A172 (cell line): Measurements from ENCODE around the gene ESRRA. TPM values are rescaled to one million over a fixed set of nuclear protein-coding genes. Genes with fewer than 3 reads are reported as not detected.

ENCODE experiments used
- DNase-seq: peaks from one replicate; pipeline ENCODE4 v3.0.0-alpha.2; 2015; ENCODE audit warnings: low spot score
- total RNA-seq: library from RNA; depleted of rRNA; stranded (reverse); fragments of >200 nt; shearing (Covaris generic); gene quantifications from 2 replicates; pipeline ENCODE4 v1.2.3, GENCODE V29; 2014

ESRRA gene
- total RNA-seq, 1 experiment from 2014 or later = 30.4 TPM

- no peak for DNase-seq
Measured at GRCh38 chr11:64275031-64275800, 30.1 kb upstream of the ESRRA start.

GRCh38 chr11:64275841-64276240 is 29.5 kb upstream of the ESRRA start:
- DNase-seq = no peak

GRCh38 chr11:64276653-64277431 is 28.5 kb upstream of the ESRRA start:
- DNase-seq = peak; percentile 96

DNA sequence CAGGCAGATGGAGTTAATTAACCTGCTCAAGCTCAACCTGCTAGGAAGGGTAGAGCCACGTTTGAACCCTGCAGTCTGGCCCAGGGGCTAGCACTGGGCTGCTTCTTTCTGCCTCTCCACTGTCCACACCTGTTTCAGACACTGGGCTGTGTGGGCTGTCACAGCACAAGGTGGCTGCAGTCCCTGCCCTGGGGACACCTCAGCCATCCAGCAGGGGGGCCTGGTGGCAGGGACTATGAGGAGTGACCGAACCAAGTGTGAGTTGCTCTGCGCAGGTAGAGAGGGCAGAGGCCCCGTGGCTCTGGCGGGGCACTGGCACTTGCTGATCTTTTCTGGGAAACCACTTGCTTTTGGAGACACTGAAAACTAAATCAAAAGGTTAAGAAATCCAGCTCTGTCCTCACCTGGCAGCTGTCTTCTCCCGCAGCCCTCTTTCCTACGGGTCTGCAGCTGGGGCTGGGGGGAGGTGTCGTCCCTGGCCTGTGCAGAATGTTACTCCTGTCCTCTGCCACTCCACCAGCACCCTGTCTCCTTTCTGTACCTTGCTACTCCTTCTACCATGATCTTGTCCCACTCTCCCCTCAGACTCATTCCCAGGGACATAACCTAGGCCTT is 26.6 kb upstream of the ESRRA start:
- DNase-seq = no peak

DNA sequence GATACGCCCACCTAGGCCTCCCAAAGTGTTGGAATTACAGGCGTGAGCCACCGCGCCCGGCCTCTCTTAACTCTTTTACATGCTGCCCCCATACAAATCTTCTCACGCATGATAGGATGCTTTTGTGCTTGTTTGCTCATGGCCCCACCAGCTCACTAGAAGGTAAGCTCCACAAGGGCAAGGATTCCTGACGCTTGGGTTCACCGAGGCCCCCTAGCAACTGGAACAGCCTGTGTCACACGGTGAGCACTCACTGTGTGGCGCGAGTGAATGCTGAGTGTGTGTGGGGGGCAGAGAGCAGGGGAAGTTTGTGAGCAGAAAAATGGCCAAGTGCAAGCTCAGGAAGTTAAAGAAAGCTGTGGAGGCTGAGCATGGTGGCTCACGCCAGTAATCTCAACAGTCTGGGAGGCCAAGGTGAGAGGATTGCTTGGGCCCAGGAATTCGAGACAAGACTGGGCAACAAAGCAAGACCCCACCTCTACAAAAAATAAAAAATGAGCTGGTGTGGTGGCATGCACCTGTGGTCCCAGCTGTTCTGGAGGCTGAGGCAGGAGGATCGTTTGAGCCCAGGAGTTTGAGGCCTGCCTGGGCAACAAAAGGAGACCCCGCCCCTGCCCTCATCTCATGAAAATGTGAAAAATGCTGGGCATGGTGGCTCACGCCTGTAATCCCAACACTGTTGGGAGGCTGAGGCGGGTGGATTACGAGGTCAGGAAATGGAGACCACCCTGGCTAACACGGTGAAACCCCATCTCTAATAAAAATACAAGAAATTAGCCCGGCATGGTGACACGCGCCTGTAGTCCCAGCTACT is 23.2 kb upstream of the ESRRA start:
- no peak for DNase-seq

DNA sequence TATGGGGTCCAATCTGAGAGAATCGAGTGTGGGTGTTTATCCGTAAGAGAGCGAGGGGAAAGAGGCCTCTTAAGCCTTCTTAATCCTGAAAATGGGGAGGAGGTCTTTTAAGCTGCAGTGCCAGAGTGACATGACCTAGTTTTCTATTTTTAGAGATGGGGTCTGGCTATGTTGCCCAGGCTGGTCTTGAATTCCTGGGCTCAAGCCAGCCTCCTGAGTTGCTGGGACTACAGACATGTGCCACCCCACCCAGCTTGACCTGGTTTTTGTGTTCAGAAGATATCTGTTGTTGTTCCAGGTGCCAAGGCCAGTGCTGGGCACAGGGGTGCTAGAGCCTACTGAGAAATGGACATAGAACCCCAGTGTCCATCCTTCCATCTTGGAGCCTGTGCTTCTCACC is 22.2 kb upstream of the ESRRA start:
- DNase-seq = no peak

DNA sequence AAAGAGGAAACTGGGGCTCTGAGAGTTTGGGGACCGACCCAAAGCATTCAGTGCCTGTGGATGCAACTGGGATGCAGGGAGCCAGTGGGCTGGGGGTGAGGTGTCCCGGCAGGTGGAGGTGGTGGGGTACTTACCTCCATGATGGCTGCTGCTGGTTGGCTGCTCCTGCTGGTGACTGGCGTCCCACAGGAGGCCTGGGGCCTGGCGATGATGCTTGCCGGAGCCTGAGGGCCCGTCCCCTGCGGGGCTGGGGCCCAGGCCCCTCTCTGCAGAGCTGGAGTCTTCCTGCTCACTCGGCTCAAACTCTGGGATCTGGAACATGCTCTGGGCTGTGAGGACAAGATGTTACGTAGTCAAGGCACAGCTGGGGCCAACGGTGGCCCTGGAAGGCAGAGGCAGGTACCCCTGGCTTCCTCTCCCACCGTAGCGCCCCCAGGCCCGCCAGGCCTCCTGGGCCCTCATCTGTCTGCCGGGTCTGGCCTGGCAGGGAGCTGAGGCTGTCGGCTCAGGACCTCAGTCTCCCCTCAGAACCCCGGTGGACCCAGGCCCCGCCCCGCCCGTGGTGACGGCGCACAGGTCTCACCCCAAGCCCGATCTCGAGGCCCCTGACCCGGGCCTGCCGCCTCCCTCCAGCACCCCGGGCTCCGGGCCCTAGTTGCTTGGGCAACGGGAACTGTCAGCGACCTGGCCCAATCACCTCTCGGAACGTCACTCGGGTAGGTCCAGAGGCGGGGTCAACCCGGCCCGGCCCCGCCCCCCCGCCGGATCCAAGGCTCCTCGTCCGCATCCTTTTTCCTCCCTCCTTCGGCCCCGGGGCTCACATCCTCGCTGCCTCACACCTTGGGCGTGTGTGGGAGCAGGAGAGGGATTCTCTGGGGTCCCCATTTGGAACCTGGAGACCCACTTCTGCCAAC is 21.0 kb upstream of the ESRRA start, which contains the start of gene BAD:
BAD (minus strand) TSS at position 618 of the 914 bp plus-strand sequence; CDS start at position 321, 297 bp downstream.
- DNase-seq = peak; percentile 87

DNA sequence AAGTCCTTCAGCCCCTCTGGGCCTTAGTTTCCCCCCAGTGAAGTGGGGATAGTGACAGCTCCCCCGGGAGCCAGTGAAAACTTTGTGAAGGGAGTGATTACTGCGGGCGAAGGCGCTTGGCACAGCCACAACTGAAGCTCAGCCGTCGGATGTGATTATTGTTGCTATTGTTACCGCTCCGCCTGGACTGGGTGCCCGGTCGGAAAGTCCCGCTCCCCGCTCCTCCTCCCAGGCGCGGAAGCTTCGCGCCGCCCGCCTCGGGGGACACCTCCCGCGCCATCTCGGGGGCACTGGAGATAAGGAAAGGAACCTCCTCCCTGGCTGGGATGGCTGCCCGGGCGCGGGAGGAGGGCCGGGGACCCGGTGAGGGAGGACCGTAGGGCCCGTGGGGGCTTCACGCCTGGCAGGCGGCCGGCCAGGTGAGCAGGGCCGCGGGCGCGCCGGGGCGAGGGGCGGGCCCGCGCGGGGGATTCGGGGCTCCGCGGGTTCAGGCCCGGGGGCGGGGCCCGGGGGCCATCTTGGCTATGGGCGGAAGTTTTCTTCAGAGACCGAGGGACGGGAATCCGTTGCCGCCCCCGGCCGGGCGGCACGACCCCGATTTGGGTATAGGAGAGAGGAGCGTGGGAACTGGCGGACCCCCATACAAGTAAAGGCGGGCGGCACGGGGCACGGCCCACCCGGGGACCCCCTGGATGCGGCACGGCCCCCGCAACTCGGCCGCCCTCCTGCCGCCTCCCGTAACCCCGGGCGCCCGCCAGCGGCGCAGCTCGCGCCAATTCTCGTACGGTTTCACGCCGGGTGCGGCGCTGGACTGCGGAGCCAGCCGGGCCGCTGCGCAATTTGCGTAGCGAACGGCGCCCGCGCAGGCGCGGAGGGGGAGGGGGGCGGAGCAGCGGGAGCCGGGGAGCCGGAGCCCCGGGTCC is 20.1 kb upstream of the ESRRA start, which contains the start of gene GPR137:
GPR137 (plus strand) TSS at position 887 of the 923 bp plus-strand sequence. CDS start 677 bp downstream, outside the sequence.
- peak; percentile 57 for DNase-seq

- DNase-seq = peak; percentile 29
Measured at GRCh38 chr11:64285885-64286800, 19.2 kb upstream of the ESRRA start.

DNA sequence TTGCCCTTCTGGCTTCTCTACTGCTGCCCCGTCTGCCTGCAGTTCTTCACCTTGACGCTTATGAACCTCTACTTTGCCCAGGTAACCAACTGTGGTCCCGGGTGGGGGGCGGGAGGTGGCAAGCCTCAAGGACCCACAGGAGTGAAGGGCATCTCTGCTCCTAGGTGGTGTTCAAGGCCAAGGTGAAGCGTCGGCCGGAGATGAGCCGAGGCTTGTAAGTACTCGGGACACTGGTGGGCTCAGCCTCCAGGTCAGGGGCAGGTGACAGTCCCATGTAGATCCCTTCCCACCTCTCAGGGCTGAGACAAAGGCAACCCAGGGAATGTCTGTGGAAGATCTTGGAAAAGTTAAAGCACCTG is 18.5 kb upstream of the ESRRA start:
- no peak for DNase-seq

GRCh38 chr11:64287676-64288352 is 17.5 kb upstream of the ESRRA start:
- no peak for DNase-seq

- no peak for DNase-seq
Measured at GRCh38 chr11:64288353-64288750, 17.0 kb upstream of the ESRRA start.

- no peak for DNase-seq
Measured at GRCh38 chr11:64289002-64289564, 16.2 kb upstream of the ESRRA start.

DNA sequence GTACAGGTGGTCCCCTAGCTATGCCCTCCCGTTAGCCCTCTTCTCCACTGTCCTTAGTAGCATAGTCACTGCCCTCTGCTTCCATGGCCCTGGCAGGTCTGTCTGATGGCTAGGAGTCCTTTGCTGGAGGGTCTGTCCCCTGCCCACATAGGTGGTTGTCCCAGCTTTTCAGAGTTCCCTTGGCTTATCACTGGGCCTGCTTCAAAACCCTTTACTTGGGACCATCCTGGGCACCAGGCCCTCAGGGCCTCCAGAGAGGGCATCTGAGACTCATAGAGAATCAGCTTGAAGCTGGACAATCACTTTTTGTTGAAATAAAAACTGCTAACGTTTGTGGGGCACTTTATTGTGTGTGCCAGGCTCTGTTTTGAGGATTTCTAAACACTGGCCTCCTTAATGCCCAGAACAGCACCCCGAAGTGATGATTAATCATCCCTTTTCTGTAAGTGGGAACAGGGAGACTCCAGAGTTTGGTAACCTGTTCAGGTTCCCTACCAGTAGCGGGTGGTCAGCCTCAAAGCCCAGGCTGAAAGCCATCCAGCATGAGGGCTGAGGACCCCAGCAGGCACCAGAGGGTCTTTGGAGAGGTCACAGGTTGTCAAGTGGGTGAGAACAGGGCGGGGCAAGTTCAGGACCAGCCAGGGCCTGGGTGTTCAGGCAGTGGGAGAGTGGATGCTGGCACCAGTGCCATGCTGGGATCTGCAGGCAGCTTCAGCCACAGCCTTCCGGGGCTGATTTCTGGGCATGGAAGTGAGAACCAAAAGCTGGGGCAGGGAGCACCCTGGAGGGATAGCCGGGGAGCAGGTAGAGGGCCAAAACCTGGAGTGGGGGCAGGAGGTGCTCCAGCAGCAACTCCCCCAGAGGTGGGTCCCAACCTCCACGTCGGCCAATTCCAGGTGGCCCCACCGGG is 14.7 kb upstream of the ESRRA start:
- no peak for DNase-seq

DNA sequence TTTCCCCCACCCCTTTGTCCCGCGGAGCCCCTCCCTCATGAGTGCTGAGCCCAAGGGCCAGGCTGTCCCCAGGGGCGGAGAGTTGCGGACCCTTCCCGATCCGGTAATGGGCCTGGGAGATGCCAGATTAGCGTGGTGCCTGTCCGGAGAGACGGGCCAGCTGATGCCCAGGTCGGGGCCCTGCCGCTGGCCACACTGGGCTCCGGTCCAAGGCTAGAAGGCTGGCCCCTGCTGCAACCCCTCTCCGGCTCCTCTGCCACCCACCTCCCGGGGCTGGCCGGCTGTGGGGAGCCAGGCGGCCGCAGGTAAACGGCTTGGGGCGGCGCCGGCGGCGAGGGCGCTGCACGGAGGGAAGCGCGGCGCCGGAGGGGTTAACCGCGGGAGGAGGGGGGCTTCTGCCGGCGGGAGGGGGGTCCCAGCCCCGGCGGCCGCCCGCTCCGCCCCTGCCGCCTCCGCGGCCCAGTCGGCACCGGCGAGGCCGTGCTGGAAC is 14.0 kb upstream of the ESRRA start, which contains the start of gene KCNK4:
KCNK4 (plus strand) TSS at position 41 of the 490 bp plus-strand sequence. CDS start 1,717 bp downstream, outside the sequence.
- no peak for DNase-seq
